A673 (cell line): ENCODE measurements around the gene BRSK2.

ENCODE experiments used
- EZH2 ChIP-seq: fragments of 200-600 bp; sonication (generic); IDR thresholded peaks from 2 replicates; pipeline ENCODE4 v1.6.1; 2017; ENCODE audit warnings: borderline replicate concordance, low read depth, mild to moderate bottlenecking, mixed read lengths, antibody characterized with exemption, low read length; ENCODE audit not compliant: poor library complexity, severe bottlenecking
- TF ChIP-seq, protein P1 (sequence below): fragments of 300-800, 200-600 bp; sonication (generic); conservative IDR thresholded peaks from 2 replicates; pipeline ENCODE4 v1.5.1; 2017; ENCODE audit warnings: low read depth, mild to moderate bottlenecking, antibody characterized with exemption, low read length, moderate library complexity, mixed read lengths

DNA sequence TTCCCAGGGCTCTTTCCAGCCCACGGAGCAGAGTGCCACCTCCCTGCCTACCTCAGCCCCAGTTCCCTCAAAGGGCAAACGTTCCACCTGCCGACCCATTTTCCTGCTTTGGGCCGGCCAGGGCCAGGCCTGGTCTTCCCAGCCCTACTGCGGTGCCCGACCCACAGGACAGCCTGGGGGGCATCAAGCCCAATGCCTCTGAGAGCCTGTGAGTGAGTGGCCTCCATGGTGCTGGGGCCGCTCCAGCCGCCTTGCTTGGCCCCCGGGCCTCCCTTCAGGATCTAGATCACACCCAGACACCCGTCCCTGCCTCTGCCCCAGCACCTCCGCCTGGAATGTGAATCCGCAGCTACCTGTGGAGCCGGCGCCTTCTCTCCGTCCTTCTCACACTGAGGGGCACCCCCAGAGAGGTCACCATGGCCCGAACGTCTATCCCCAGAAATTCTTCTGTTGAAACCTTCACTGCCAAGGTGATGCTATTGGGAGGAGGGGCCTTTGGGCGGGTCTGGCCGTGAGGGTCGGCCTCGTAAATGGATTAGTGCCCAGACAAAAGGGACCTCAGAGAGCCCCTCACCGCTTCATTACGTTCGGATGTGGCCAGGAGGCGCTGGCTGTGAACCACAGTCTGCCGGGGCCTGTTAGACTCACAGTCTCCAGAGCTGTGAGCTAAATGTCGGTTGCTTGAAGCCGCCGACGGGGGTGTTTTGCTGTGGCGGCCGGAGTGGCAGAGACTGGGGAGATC lies 36.2 kb upstream of the BRSK2 start:
- TF ChIP-seq, protein P1, sequence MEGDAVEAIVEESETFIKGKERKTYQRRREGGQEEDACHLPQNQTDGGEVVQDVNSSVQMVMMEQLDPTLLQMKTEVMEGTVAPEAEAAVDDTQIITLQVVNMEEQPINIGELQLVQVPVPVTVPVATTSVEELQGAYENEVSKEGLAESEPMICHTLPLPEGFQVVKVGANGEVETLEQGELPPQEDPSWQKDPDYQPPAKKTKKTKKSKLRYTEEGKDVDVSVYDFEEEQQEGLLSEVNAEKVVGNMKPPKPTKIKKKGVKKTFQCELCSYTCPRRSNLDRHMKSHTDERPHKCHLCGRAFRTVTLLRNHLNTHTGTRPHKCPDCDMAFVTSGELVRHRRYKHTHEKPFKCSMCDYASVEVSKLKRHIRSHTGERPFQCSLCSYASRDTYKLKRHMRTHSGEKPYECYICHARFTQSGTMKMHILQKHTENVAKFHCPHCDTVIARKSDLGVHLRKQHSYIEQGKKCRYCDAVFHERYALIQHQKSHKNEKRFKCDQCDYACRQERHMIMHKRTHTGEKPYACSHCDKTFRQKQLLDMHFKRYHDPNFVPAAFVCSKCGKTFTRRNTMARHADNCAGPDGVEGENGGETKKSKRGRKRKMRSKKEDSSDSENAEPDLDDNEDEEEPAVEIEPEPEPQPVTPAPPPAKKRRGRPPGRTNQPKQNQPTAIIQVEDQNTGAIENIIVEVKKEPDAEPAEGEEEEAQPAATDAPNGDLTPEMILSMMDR: no peak
- TF ChIP-seq EZH2: no peak
